T follicular helper cell (primary cell): ENCODE results near the gene PAK6.
A peak's percentile ranks its signal among the peaks of the same experiment; 100 is the strongest.

Experiments
- DNase-seq: peaks from one replicate; pipeline ENCODE4 v3.0.0-alpha.2; 2020; ENCODE audit warnings: low read depth

Gene PAK6

GRCh38 chr15:40310001-40310959 lies 71.4 kb downstream of the PAK6 start:
- DNase-seq = peak; percentile 28

- no peak for DNase-seq
These were observed 72.1 kb downstream of the PAK6 start for GRCh38 chr15:40310993-40311392.

GRCh38 chr15:40312370-40313158 lies 73.7 kb downstream of the PAK6 start:
- no peak for DNase-seq

GRCh38 chr15:40313531-40314398 lies 74.9 kb downstream of the PAK6 start:
- DNase-seq = no peak

- no peak for DNase-seq
These were observed 75.9 kb downstream of the PAK6 start for GRCh38 chr15:40314723-40315276.

- DNase-seq = no peak
These were observed 78.1 kb downstream of the PAK6 start for GRCh38 chr15:40316931-40317330.

- no peak for DNase-seq
These were observed 78.7 kb downstream of the PAK6 start for GRCh38 chr15:40317580-40317979.

GRCh38 chr15:40320409-40320808 lies 81.5 kb downstream of the PAK6 start:
- no peak for DNase-seq

GRCh38 chr15:40320931-40321371 lies 82.1 kb downstream of the PAK6 start:
- peak; percentile 44 for DNase-seq

GRCh38 chr15:40322531-40323238 lies 83.8 kb downstream of the PAK6 start:
- no peak for DNase-seq

- DNase-seq = peak; percentile 86
These were observed 84.5 kb downstream of the PAK6 start, which contains the start of gene INAFM2 for GRCh38 chr15:40323239-40323952. Gene INAFM2, plus strand, starts transcription at chr15:40323692. Its CDS starts 364 bp downstream, at chr15:40324056.

GRCh38 chr15:40323953-40324937 lies 85.4 kb downstream of the PAK6 start:
- DNase-seq = no peak

- no peak for DNase-seq
These were observed 86.3 kb downstream of the PAK6 start for GRCh38 chr15:40325188-40325587.

- no peak for DNase-seq
These were observed 86.8 kb downstream of the PAK6 start for GRCh38 chr15:40325700-40326099.
